ENCODE results near the gene CAGE1. TPM values are rescaled to one million over a fixed set of nuclear protein-coding genes. Genes with fewer than 3 reads are reported as not detected.

The CAGE1 gene
- total RNA-seq, 1 donor from 2014 or later: not detected

DNA sequence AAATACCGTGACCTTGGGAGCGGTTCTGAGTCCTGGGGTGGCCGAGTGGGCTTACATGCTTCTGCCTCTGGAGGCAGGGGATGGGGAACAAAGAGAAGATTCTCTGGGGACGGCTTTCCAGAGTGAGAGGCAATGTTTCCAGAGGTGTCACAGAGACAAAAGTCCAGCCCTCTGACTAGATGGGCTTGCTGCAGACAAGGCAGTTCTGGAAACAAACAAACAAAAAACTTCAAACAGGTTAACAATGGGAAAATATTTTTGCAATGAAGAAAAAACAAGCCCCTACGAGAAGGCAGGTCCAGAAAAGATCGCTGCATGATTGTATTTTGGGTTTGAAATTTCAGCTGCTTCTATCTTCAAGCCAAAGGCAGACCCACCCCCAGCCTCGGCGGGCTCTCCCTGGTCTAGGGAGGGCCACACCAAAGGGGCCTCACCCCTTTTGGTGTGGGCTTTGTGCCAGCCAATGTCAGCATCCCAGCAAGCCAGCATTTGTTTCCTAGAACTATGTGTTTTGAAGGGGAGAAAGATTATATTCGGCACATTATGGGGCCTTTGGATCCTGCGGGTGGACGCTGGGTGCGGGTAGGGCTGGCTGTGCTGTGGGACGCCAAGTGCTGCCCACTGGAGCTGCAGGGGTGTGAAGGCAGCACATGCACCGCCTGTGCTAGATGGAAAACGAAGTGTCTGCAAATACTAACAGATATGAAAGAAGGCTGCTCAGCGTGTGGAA is 43.0 kb upstream of the CAGE1 start:
- TF ChIP-seq, protein P1, sequence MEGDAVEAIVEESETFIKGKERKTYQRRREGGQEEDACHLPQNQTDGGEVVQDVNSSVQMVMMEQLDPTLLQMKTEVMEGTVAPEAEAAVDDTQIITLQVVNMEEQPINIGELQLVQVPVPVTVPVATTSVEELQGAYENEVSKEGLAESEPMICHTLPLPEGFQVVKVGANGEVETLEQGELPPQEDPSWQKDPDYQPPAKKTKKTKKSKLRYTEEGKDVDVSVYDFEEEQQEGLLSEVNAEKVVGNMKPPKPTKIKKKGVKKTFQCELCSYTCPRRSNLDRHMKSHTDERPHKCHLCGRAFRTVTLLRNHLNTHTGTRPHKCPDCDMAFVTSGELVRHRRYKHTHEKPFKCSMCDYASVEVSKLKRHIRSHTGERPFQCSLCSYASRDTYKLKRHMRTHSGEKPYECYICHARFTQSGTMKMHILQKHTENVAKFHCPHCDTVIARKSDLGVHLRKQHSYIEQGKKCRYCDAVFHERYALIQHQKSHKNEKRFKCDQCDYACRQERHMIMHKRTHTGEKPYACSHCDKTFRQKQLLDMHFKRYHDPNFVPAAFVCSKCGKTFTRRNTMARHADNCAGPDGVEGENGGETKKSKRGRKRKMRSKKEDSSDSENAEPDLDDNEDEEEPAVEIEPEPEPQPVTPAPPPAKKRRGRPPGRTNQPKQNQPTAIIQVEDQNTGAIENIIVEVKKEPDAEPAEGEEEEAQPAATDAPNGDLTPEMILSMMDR (IDR thresholded peaks at IDR 0.05; ENCODE audit: partially characterized antibody, unreplicated experiment): no peak
- H3K4me1 Mint-ChIP-seq (ENCODE audit: low read depth, unreplicated experiment): peaks cover 3% of the 10 kb centered on the region
- no peaks in the 10 kb centered on the region for H3K27me3 Mint-ChIP-seq (ENCODE audit: unreplicated experiment)
- peaks cover 6% of the 10 kb centered on the region for H3K36me3 Mint-ChIP-seq (ENCODE audit: unreplicated experiment)
- H3K27ac Mint-ChIP-seq (ENCODE audit: unreplicated experiment): no peak overlapping the region
- H3K4me3 Mint-ChIP-seq (ENCODE audit: unreplicated experiment): no peak overlapping the region
- DNase-seq: no peak
- H3K9me3 Mint-ChIP-seq (ENCODE audit: unreplicated experiment): no peaks in the 10 kb centered on the region

DNA sequence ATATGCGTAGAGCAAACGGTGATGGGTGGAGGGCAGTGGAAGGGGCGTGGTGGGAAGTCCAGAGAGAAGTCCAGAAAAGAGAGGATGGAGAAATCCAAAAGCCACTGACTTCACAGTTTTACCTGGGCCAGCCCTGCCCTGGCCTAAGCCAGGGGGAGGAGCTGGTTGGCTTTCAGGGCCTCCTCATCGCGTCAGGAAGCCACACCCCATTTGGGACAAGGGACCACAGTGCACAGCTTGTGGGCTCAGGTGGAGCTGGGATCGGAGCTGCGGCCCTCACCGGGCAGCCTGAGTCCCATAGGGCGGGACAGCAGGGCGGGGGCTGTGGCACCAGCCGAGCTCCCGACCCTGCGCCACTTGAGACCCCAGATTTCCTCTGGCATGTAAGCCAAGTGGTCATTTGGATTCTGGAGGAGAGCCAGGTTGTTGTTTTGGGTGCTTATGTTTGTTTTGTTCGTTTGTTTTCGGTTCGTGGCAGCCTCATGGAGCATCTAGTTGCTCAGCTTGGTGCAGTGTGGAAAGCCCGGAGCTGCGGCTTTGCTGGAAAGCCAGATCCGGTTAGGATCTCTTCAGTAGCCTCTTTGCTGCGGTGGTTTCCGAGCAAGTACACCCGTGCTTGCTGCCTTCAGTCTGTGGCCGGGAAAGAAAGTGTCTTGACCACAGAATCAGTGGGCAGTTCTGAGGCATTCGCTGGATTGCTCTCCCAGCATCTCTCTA is 42.3 kb upstream of the CAGE1 start:
- no peak overlapping the region for H3K4me3 Mint-ChIP-seq (ENCODE audit: unreplicated experiment)
- no peak for DNase-seq
- no peak overlapping the region for H3K27ac Mint-ChIP-seq (ENCODE audit: unreplicated experiment)

DNA sequence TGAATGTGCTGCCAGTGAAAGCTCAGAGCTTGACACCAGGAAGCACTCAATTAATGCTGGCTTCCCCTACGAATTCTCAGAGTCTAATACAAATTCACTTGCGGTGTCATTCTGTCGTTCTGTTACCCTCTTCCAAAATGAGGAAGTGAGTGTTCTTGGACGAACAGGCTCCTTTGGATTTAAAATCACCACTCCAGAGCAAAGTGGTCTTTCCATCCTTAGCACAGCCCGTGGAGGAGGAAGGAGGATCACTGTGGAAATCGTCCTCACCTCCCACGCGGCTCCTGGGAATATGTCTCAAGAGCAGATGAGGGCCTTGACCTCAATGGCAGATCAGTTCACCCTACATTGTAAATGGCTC is 41.8 kb upstream of the CAGE1 start:
- TF ChIP-seq, protein P1 (IDR thresholded peaks at IDR 0.05; ENCODE audit: partially characterized antibody, unreplicated experiment): no peak
- Mint-ChIP-seq H3K4me1 (ENCODE audit: low read depth, unreplicated experiment) (peaks cover 3% of the 10 kb centered on the region), H3K27ac (ENCODE audit: unreplicated experiment) (no peak overlapping the region), H3K36me3 (ENCODE audit: unreplicated experiment) (peaks cover 6% of the 10 kb centered on the region), H3K4me3 (ENCODE audit: unreplicated experiment) (no peak overlapping the region), H3K9me3 (ENCODE audit: unreplicated experiment) (no peaks in the 10 kb centered on the region), H3K27me3 (ENCODE audit: unreplicated experiment) (no peaks in the 10 kb centered on the region)
- no peak for DNase-seq

More for the DNA sequence above, 42.3 kb upstream of the CAGE1 start:
- peaks cover 6% of the 10 kb centered on the region for H3K36me3 Mint-ChIP-seq (ENCODE audit: unreplicated experiment)
- TF ChIP-seq, protein P1 (IDR thresholded peaks at IDR 0.05; ENCODE audit: partially characterized antibody, unreplicated experiment): no peak
- H3K4me1 Mint-ChIP-seq (ENCODE audit: low read depth, unreplicated experiment): peaks cover 3% of the 10 kb centered on the region
- no peaks in the 10 kb centered on the region for H3K9me3 Mint-ChIP-seq (ENCODE audit: unreplicated experiment)
- H3K27me3 Mint-ChIP-seq (ENCODE audit: unreplicated experiment): no peaks in the 10 kb centered on the region

DNA sequence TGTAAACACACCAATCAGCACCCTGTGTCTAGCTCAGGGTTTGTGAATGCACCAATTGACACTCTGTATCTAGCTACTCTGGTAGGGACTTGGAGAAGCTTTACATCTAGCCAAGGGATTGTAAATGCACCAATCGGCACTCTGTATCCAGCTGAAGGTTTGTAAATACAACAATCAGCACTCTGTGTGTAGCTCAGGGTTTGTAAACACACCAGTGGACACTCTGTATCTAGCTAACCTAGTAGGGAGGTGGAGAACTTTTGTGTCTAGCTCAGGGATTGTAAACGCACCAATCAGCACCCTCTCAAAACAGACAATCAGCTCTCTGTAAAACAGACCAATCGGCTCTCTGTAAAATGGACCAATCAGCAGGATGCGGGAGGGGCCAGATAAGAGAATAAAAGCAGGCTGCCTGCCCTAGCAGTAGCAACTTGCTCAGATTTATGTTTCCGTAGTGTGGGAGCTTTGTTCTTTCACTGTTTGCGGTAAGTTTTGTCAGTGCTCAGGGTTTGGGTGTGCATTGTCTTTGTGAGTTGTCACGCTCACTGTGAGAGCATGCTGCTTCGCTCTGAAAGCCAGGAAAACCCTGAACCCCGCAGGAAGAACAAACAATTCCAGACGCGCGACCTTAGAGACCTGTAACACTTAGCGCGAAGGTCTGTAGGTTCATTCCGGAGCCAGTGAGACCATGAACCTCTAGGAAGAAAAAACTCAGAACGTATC is 37.1 kb upstream of the CAGE1 start:
- Mint-ChIP-seq H3K27ac (ENCODE audit: unreplicated experiment) (no peak overlapping the region), H3K4me3 (ENCODE audit: unreplicated experiment) (no peak overlapping the region), H3K27me3 (ENCODE audit: unreplicated experiment) (no peaks in the 10 kb centered on the region), H3K4me1 (ENCODE audit: low read depth, unreplicated experiment) (no peaks in the 10 kb centered on the region), H3K36me3 (ENCODE audit: unreplicated experiment) (no peaks in the 10 kb centered on the region), H3K9me3 (ENCODE audit: unreplicated experiment) (no peaks in the 10 kb centered on the region)
- TF ChIP-seq, protein P1 (IDR thresholded peaks at IDR 0.05; ENCODE audit: partially characterized antibody, unreplicated experiment): no peak
- no peak for DNase-seq
